Gastrocnemius medialis (tissue), 4 donors: ENCODE data around the gene STK35. TPM values are rescaled to one million over a fixed set of nuclear protein-coding genes. Genes with fewer than 3 reads are reported as not detected.

Source experiments
- ATAC-seq, 2 donors: fragments of 150-250 bp; one replicate each; pipeline ENCODE4 v1.9.1; 2016
- DNase-seq, 2 donors: peaks; one replicate each; pipeline ENCODE4 v3.0.0-alpha.2; 2019
- H3K27ac ChIP-seq, 4 donors: fragments of 200-600 bp; sonication (generic); 1 replicate in 1 of 4; 2 replicates in 3 of 4; pipeline ENCODE4 v1.5.1; 2016 to 2018; ENCODE audit warnings: mild to moderate bottlenecking in 2 of 4, moderate library complexity in 1 of 4
- H3K27me3 ChIP-seq, 3 donors: fragments of 200-600 bp; sonication (generic) in 2 of 3; 1 replicate in 1 of 3; 2 replicates in 2 of 3; pipeline versions ENCODE4 v1.5.1 to v1.6.0; 2016 to 2019; ENCODE audit warnings: mild to moderate bottlenecking in 1 of 3, moderate library complexity in 1 of 3
- H3K36me3 ChIP-seq, 2 donors: fragments of 200-600 bp; sonication (generic) in 1 of 2; one replicate each; pipeline ENCODE4 v1.5.1; 2017 to 2018
- H3K4me1 ChIP-seq, 2 donors: fragments of 200-600 bp; sonication (generic) in 1 of 2; one replicate each; pipeline ENCODE4 v1.5.1; 2016 to 2017; ENCODE audit warnings: mild to moderate bottlenecking in 2 of 2
- H3K4me3 ChIP-seq, 4 donors: fragments of 200-600 bp; sonication (generic) in 3 of 4; 1 replicate in 1 of 4; 2 replicates in 3 of 4; pipeline ENCODE4 v1.5.1; 2016 to 2019; ENCODE audit warnings: mild to moderate bottlenecking in 2 of 4
- H3K9me3 ChIP-seq, 3 donors: fragments of 200-600 bp; sonication (generic) in 2 of 3; 1 replicate in 1 of 3; 2 replicates in 2 of 3; pipeline ENCODE4 v1.5.1; 2016 to 2019
- CTCF ChIP-seq, 5 experiments: fragments of 450-650 bp in 3 of 5; fragments of 200-600 bp in 2 of 5; sonication (generic) in 2 of 5; IDR thresholded peaks in 4 of 5; conservative IDR thresholded peaks in 1 of 5; 1 replicate in 4 of 5; 2 replicates in 1 of 5; pipeline ENCODE4 v1.5.1; 2016 to 2019; ENCODE audit warnings: antibody characterized with exemption in 5 of 5, mild to moderate bottlenecking in 3 of 5, moderate library complexity in 3 of 5
- POLR2A ChIP-seq, 2 donors: fragments of 450-650 bp; IDR thresholded peaks; one replicate each; pipeline ENCODE4 v1.6.1; 2017; ENCODE audit warnings: antibody characterized with exemption in 2 of 2, mild to moderate bottlenecking in 2 of 2, moderate library complexity in 2 of 2
- in situ Hi-C, 4 donors: fragments of 200-750 bp; cut with MboI; loops; one replicate each; pipeline versions ENCODE4 v1.15.0 to v1.8.0; 2017; ENCODE audit warnings: low sequenced_read_pairs in 4 of 4
- intact Hi-C: fragments of 100-400 bp; cut with DNase I; formaldehyde crosslinking; loops from one replicate; pipeline ENCODE4 v1.15.1; 2023; ENCODE audit warnings: low total_unique reads
- total RNA-seq, 4 donors: library from RNA; depleted of rRNA; stranded (reverse); fragments of >200 nt; gene quantifications; one replicate each; pipeline versions ENCODE4 v1.1.0 to v1.2.3, GENCODE V29; 2016

Gene STK35
- 1 to 10 TPM; 2.9 to 9.1 (median 6.3) TPM for total RNA-seq

DNA sequence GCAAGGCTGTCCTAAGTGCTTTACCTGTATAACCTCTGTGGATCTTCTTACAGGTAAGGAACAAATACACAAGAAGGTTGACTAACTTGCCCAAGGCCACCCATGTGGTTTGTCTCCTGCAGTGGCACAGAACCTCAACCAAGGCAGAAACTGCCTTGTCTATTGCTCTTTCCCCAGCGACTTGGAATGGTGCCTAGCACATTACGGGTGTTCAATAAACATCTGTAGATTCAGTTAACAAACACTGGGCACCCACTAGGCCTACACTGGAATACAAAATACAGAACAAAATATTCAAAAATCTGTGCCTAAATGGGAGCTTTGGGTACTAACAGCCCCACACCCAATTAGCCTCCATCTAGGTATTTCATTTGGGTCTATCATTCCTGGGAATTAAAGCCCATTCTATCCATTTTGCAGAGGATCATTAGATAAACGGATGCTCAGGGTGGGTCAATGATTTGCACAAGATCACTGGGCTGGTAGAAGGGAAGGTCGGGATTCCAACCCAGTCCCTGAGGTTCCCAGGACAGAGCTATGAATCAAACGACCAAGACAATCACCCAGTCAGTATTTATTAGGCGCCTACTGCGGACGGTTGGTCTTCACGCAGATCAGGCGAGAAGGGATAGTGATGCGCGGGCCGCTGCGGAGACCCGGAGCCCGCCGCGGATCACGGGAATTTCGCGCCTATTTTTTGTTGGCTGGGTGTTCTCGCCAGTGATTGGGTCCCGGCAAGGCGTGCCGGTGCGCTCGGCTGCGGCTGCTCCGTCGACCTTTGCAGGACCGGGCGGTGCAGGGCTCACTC is at the start of gene STK35:
TSS of gene STK35 (plus strand) at position 771 of the 808 bp plus-strand sequence. CDS start 55 bp downstream, outside the sequence.
- no peak for ATAC-seq
- Histone ChIP-seq H3K9me3 (no peaks in the 10 kb centered on the region), H3K27me3 (no peaks in the 10 kb centered on the region), H3K36me3 (no peaks in the 10 kb centered on the region), H3K4me3 (peak within 1 kb of the TSS; percentile 72 to 92 (median 90)), H3K27ac (peak within 1 kb of the TSS; percentile 94 to 99 (median 96)), H3K4me1 (peaks cover 32 to 34% of the 10 kb centered on the region in 2 donors)
- intact Hi-C loops (loop anchor here (5.0 to 10.0 kb wide), 5 partner anchors 71 to 1306 kb away; partner anchors contain the start of genes DNAAF9, FAM110A, NOP56 and NSFL1C), in situ Hi-C loops (no loop called here)
- DNase-seq: peak in 1 of 2 donors; percentile 70
- no peak for TF ChIP-seq CTCF (IDR thresholded peaks at IDR 0.05 in 4 of 5, conservative IDR thresholded peaks at IDR 0.05 in 1 of 5)
- no peak for TF ChIP-seq POLR2A (IDR thresholded peaks at IDR 0.05)

DNA sequence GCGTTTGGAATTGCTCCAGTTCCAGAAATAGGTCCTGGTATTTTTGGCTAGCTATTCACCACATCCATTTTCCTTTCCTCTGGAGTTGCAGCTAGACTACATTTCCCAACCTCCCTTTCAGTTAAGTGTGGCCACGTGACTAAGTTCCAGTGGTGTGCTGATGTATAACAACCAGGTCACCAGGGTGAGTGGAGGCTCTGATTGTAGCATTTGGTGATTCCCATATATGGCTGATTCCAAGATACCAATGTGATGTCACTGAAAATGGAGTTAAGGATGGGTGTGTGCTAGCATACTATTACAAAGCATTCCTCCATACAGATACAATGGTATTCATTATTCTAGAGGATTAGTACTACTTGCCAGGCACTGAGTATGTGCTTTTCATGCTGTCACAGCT is 49.7 kb upstream of the STK35 start:
- H3K27me3 ChIP-seq: peaks cover 0 to 4% (median 0%) of the 10 kb centered on the region in 3 donors
- in situ Hi-C loops: no loop called here
- H3K4me3 ChIP-seq: no peak overlapping the region
- DNase-seq (no peak), ATAC-seq (no peak)
- intact Hi-C loops: no loop called here
- H3K36me3 ChIP-seq: no peaks in the 10 kb centered on the region
- TF ChIP-seq CTCF (IDR thresholded peaks at IDR 0.05 in 4 of 5, conservative IDR thresholded peaks at IDR 0.05 in 1 of 5) (no peak), POLR2A (IDR thresholded peaks at IDR 0.05) (no peak)
- H3K9me3 ChIP-seq: peaks cover 0 to 4% (median 0%) of the 10 kb centered on the region in 3 donors
- no peaks in the 10 kb centered on the region for H3K4me1 ChIP-seq
- no peak overlapping the region for H3K27ac ChIP-seq

GRCh38 chr20:2052741-2053140 is 48.9 kb upstream of the STK35 start:
- no peaks in the 10 kb centered on the region for H3K36me3 ChIP-seq
- no peaks in the 10 kb centered on the region for H3K4me1 ChIP-seq
- no peak for TF ChIP-seq POLR2A (IDR thresholded peaks at IDR 0.05)
- TF ChIP-seq CTCF (IDR thresholded peaks at IDR 0.05 in 4 of 5, conservative IDR thresholded peaks at IDR 0.05 in 1 of 5): no peak
- ATAC-seq: no peak
- no peak overlapping the region for H3K4me3 ChIP-seq
- in situ Hi-C loops: no loop called here
- intact Hi-C loops: no loop called here
- peaks cover 0 to 4% (median 0%) of the 10 kb centered on the region in 3 donors for H3K9me3 ChIP-seq
- no peak for DNase-seq
- H3K27me3 ChIP-seq: peaks cover 0 to 4% (median 0%) of the 10 kb centered on the region in 3 donors
- no peak overlapping the region for H3K27ac ChIP-seq

DNA sequence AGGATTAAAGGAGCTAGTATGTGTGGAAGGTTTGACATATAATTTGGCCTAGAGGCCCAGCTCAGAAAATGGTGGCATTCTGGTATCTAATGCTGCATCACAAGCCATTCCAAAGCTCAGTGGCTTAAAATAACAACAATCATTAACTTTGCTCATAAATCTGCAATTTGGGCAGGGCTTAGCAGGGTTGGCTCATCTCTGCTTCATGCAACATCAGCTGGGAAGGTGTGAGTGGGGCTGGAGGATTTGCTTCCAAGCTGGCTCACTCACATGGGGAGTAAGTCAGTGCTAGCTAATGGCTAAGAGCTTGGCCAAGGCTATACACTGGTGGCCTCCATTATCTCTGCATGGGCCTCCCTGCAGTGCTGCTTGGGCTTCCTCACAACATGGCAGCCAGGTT is 48.0 kb upstream of the STK35 start:
- ATAC-seq (no peak), DNase-seq (no peak)
- Histone ChIP-seq H3K4me1 (no peaks in the 10 kb centered on the region), H3K27me3 (peaks cover 0 to 4% (median 0%) of the 10 kb centered on the region in 3 donors), H3K36me3 (no peaks in the 10 kb centered on the region), H3K4me3 (no peak overlapping the region), H3K9me3 (peaks cover 0 to 4% (median 0%) of the 10 kb centered on the region in 3 donors), H3K27ac (no peak overlapping the region)
- no peak for TF ChIP-seq CTCF (IDR thresholded peaks at IDR 0.05 in 4 of 5, conservative IDR thresholded peaks at IDR 0.05 in 1 of 5)
- TF ChIP-seq POLR2A (IDR thresholded peaks at IDR 0.05): no peak
- intact Hi-C loops (no loop called here), in situ Hi-C loops (no loop called here)
